ENCODE data around the gene ZDHHC18. TPM values are rescaled to one million over a fixed set of nuclear protein-coding genes. Genes with fewer than 3 reads are reported as not detected.

ZDHHC18 gene
- total RNA-seq, 3 donors from 2014 or later, result 22.8 to 30.5 (median 26.9) TPM

DNA sequence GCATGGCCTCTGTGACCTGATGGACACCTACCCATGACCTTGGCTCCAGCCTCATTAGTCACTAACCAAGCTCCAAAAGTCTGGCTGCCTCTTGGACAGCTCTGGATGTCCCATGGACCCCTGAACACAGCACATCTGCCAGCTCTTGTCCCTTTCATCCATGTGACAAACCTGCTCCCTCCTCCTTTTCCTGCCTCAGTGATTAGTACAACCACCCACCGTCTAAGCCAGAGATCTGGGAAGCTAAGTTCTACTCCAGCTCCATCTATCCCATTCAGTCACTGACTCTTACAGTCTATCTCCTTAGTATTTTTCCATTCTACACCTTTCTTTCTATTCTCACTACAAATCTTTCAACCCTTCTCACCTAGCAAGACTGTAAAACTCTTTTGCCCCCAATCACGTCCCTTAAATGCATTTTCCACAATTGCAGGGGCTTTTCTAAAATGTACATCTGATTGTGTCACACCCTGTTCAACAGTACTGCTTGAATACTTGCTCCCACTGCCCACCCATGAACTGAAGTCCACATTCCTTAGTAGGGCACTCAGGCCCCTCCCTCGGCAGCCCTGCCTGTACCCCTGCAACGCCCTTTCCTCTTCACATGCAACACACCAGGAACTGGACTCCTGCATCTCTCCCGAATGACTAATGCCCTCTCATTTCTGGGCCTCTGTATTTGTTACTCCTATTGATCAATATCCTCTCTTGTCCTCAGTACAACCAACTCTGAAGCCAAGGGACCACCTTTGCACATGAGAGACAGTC lies 56.4 kb downstream of the ZDHHC18 start:
- peak in 1 of 3 donors; percentile 24 for DNase-seq
- H3K4me1 ChIP-seq (ENCODE audit: low read depth), result peaks cover 13% of the 10 kb centered on the region
- intact Hi-C loops (cut with DNase I, micrococcal nuclease), result loop anchor here in 1 of 2 donors (5.0 kb wide), 1 partner anchor 36 kb away; no protein-coding TSS in a partner anchor

DNA sequence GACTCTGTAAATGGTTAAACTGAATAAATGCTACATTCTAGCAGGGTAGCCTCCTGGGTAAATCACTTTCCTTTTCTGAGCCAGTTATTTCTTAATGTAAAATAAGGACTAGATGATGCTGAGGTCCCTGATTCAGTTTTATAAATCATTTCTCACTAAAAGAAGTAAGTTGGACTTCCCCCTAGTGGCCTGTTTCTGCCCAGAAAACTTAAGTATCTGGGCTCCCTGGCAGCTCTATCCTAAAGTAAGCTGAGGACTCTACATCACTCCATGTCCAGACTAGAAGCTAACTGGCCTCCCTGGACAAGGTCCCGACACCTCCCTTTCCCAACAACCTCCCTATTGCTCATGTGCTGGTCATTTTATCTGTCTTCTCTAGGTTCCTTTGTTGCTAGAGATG lies 60.6 kb downstream of the ZDHHC18 start:
- H3K36me3 ChIP-seq (ENCODE audit: low read depth), result peaks cover 23% of the 10 kb centered on the region
- no peak for ATAC-seq
- DNase-seq, result peak in 1 of 3 donors; percentile 53
- TF ChIP-seq, protein P1, sequence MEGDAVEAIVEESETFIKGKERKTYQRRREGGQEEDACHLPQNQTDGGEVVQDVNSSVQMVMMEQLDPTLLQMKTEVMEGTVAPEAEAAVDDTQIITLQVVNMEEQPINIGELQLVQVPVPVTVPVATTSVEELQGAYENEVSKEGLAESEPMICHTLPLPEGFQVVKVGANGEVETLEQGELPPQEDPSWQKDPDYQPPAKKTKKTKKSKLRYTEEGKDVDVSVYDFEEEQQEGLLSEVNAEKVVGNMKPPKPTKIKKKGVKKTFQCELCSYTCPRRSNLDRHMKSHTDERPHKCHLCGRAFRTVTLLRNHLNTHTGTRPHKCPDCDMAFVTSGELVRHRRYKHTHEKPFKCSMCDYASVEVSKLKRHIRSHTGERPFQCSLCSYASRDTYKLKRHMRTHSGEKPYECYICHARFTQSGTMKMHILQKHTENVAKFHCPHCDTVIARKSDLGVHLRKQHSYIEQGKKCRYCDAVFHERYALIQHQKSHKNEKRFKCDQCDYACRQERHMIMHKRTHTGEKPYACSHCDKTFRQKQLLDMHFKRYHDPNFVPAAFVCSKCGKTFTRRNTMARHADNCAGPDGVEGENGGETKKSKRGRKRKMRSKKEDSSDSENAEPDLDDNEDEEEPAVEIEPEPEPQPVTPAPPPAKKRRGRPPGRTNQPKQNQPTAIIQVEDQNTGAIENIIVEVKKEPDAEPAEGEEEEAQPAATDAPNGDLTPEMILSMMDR (IDR thresholded peaks at IDR 0.05), result no peak
- H3K4me1 ChIP-seq (ENCODE audit: low read depth), result peaks cover 17% of the 10 kb centered on the region
- intact Hi-C loops (cut with DNase I, micrococcal nuclease), result no loop called here
- no peak overlapping the region for H3K4me3 ChIP-seq
- no peaks in the 10 kb centered on the region for H3K9me3 ChIP-seq

More for the DNA sequence above, 56.4 kb downstream of the ZDHHC18 start:
- H3K9me3 ChIP-seq, result no peaks in the 10 kb centered on the region
- TF ChIP-seq, protein P1 (IDR thresholded peaks at IDR 0.05), result no peak
- no peak for ATAC-seq
- peaks cover 23% of the 10 kb centered on the region for H3K36me3 ChIP-seq (ENCODE audit: low read depth)
- H3K4me3 ChIP-seq, result no peak overlapping the region

DNA sequence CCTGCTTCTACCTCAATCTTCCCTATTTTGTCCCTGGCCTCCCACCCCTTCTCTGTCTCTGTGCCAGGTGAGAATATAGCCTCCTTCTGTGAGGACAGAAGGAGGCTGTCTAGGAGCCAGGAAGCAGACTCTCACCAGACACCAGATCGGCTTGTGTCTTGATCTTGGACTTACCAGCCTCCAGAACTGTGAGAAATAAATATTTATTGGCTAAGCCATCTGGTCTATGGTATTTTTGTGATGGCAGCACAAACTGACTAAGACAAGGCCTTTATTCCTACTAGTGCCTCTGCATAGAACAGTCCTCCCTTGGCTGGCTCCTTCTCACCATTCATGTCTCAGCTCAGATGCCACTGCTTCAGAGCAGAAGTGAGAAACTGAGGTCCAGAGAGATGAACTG lies 61.7 kb downstream of the ZDHHC18 start:
- no peak for ATAC-seq
- Histone ChIP-seq H3K36me3 (ENCODE audit: low read depth) (peaks cover 16% of the 10 kb centered on the region), H3K4me1 (ENCODE audit: low read depth) (peaks cover 17% of the 10 kb centered on the region), H3K4me3 (no peak overlapping the region), H3K9me3 (no peaks in the 10 kb centered on the region)
- intact Hi-C loops (cut with DNase I, micrococcal nuclease), result no loop called here
- no peak for DNase-seq
- TF ChIP-seq, protein P1 (IDR thresholded peaks at IDR 0.05), result no peak

DNA sequence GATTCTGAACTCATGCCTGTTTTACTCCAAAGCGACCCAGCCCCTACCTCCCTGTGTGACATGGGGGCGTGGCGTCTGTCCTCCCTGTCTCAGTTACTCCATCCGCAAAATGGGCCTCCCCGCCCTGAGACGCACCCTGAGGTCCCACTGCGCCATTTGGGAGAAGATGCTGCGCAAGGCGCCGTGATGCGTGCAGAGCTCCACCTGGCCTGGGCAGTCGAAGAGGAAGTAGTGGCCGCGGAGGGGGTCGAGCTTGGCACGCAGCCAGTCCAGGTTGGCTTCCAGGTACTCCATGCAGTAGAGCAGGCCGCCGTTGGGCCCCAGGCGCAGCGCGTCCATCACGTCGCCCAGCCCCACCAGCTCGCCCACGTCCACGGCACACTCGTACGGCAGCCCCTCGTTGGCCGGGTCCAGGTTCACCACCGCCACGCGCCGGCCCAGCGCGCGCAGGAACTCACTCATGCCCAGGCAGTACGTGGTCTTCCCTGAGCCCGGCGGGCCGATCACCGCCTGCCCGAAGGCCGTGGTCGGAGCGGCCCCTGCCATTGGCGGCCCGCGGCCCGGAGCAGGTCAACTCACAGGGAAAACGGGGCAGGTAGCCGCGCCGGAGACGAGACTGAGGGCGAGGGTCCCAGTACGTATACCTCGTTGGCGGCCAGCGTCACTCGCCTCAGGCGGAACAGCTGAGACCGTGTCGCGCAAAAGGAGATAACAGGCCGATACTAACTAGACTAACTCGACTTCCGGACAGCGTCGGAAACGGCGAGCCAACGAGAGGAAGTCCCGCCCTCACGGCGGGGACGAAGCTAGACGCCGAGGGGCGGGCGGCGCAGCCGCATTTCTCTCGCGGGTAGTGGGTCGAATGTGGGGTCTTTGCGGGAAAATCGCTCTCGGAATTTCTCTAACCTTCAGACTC lies 63.3 kb downstream of the ZDHHC18 start, which contains the start of gene GPN2:
Gene GPN2, minus strand, starts transcription at position 733 of the 916 bp plus-strand sequence. Its CDS starts 187 bp downstream, at position 546.
- H3K4me3 ChIP-seq, result peak within 1 kb of the TSS; percentile 56
- peaks cover 7% of the 10 kb centered on the region for H3K36me3 ChIP-seq (ENCODE audit: low read depth)
- TF ChIP-seq, protein P1 (IDR thresholded peaks at IDR 0.05), result no peak
- intact Hi-C loops (cut with DNase I, micrococcal nuclease), result no loop called here
- peaks cover 17% of the 10 kb centered on the region for H3K4me1 ChIP-seq (ENCODE audit: low read depth)
- DNase-seq (peak; percentile 86 to 87 (median 86)), ATAC-seq (peak; percentile 98)
- no peaks in the 10 kb centered on the region for H3K9me3 ChIP-seq

DNA sequence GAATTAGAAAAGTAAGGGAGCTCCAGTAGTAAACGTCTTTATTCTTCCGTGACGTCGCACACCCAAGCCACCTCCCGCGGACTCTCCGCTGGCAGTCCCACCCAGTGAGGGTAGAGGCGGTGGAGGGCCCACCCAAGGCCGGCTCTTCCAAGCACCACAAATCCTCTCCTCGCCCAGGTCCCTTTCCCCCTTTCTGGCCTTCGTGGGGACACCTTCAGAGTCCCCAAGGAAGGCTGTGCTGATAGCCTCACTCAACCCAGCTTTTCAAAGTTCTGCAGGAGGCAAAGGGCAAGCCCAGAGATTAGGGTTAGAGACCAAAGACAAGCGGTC lies 63.9 kb downstream of the ZDHHC18 start:
- ATAC-seq (peak; percentile 42), DNase-seq (no peak)
- peaks cover 17% of the 10 kb centered on the region for H3K4me1 ChIP-seq (ENCODE audit: low read depth)
- no peaks in the 10 kb centered on the region for H3K9me3 ChIP-seq
- intact Hi-C loops (cut with DNase I, micrococcal nuclease), result no loop called here
- TF ChIP-seq, protein P1 (IDR thresholded peaks at IDR 0.05), result no peak
- H3K36me3 ChIP-seq (ENCODE audit: low read depth), result peaks cover 7% of the 10 kb centered on the region
- H3K4me3 ChIP-seq, result peak overlapping the region; percentile 56
